Measurements from ENCODE around the gene TECTB. TPM values are rescaled to one million over a fixed set of nuclear protein-coding genes. Genes with fewer than 3 reads are reported as not detected.

The TECTB gene
- total RNA-seq, 1 experiment from 2014 or later: 0.07 TPM

GRCh38 chr10:112298581-112298980 lies 15.4 kb downstream of the TECTB start:
- no TSS peak for BruUV-seq (replicated peaks)
- ChIA-PET POLR2A (no interaction called here), CTCF (no interaction called here), RAD21 (ENCODE audit: low non-redundant PET in 1 of 2, low total read pairs in 2 of 2, uncharacterized antibody in 2 of 2, unreplicated experiment in 2 of 2) (no interaction called here)
- intact Hi-C loops (cut with micrococcal nuclease): no loop called here
- Histone ChIP-seq H3K27me3 (ENCODE audit: insufficient read depth, low read length) (no peaks in the 10 kb centered on the region), H3K79me2 (ENCODE audit: insufficient read depth, low read length) (no peaks in the 10 kb centered on the region), H3K4me2 (ENCODE audit: low read length) (no peak overlapping the region), H2AFZ (ENCODE audit: low read depth, low read length, poor library complexity, severe bottlenecking) (no peak overlapping the region), H3K36me3 (ENCODE audit: control insufficient read depth in 1 of 2, insufficient read depth in 2 of 2, low read length in 2 of 2) (no peaks in the 10 kb centered on the region), H3K9me3 (ENCODE audit: control insufficient read depth in 1 of 2, insufficient read depth in 1 of 2, low read depth in 1 of 2, low read length in 2 of 2) (no peaks in the 10 kb centered on the region), H3K4me3 (replicated peaks in 1 of 2; ENCODE audit: low read depth in 1 of 2, low read length in 2 of 2) (no peak overlapping the region), H3K4me1 (ENCODE audit: control insufficient read depth in 1 of 2, insufficient read depth in 2 of 2, low read length in 2 of 2) (no peaks in the 10 kb centered on the region), H3K27ac (ENCODE audit: low read depth, low read length) (no peak overlapping the region), H3K9me2 (ENCODE audit: insufficient read depth) (no peaks in the 10 kb centered on the region), H3K9ac (ENCODE audit: low read length) (no peak overlapping the region), H4K20me1 (ENCODE audit: insufficient read depth) (no peaks in the 10 kb centered on the region)
- DNase-seq (ENCODE audit: low read depth, low spot score): no peak
- no peak for TF ChIP-seq ELF1 (IDR thresholded peaks at IDR 0.05; ENCODE audit: borderline replicate concordance, low read depth)
- no peak for TF ChIP-seq SRF (IDR thresholded peaks at IDR 0.05; ENCODE audit: low read depth)
- no peak for TF ChIP-seq CBX3 (IDR thresholded peaks at IDR 0.05; ENCODE audit: low read depth)
- TF ChIP-seq POLR2A (IDR thresholded peaks at IDR 0.05; ENCODE audit: borderline replicate concordance, extremely low read depth, insufficient read depth, insufficient read length): no peak
- TF ChIP-seq JUND (IDR thresholded peaks at IDR 0.05): no peak
- no peak for TF ChIP-seq ZNF274 (IDR thresholded peaks at IDR 0.05; ENCODE audit: low read depth, low read length)
- no peak for TF ChIP-seq EZH2phosphoT487 (IDR thresholded peaks at IDR 0.05; ENCODE audit: borderline replicate concordance)
- TF ChIP-seq YY1 (IDR thresholded peaks at IDR 0.05; ENCODE audit: extremely low read depth, insufficient replicate concordance, low read depth, low read length): no peak
- TF ChIP-seq SP1 (IDR thresholded peaks at IDR 0.05; ENCODE audit: low read depth): no peak
- no peak for ATAC-seq

DNA sequence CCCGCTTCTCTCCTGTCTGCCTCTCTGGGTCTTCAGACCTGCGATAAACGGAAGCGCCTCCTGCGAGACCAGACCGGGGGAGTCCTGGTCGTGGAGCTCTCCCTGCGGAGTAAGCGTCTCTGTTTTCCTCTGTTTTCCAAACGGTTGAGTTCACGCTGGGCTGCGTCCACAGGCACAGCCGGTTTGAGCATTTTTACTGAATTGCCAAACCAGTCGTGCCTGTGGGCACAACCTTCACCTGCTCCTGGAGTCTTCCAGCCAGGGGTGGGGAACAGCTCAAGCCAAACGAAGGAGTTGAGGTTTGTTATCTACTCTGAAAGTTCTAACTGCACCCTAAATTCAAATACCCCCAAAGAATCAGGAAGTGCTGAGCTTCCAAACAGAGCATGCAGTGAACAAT lies 16.3 kb downstream of the TECTB start:
- no peak for DNase-seq (ENCODE audit: low read depth, low spot score)
- RAD21 ChIA-PET (ENCODE audit: low non-redundant PET in 1 of 2, low total read pairs in 2 of 2, uncharacterized antibody in 2 of 2, unreplicated experiment in 2 of 2): no interaction called here
- Histone ChIP-seq H3K27ac (ENCODE audit: low read depth, low read length) (no peak overlapping the region), H3K79me2 (ENCODE audit: insufficient read depth, low read length) (no peaks in the 10 kb centered on the region), H3K4me1 (ENCODE audit: control insufficient read depth in 1 of 2, insufficient read depth in 2 of 2, low read length in 2 of 2) (no peaks in the 10 kb centered on the region), H3K9me3 (ENCODE audit: control insufficient read depth in 1 of 2, insufficient read depth in 1 of 2, low read depth in 1 of 2, low read length in 2 of 2) (no peaks in the 10 kb centered on the region), H2AFZ (ENCODE audit: low read depth, low read length, poor library complexity, severe bottlenecking) (no peak overlapping the region), H3K9ac (ENCODE audit: low read length) (no peak overlapping the region), H3K9me2 (ENCODE audit: insufficient read depth) (no peaks in the 10 kb centered on the region), H3K4me2 (ENCODE audit: low read length) (no peak overlapping the region), H4K20me1 (ENCODE audit: insufficient read depth) (no peaks in the 10 kb centered on the region), H3K4me3 (replicated peaks in 1 of 2; ENCODE audit: low read depth in 1 of 2, low read length in 2 of 2) (no peak overlapping the region), H3K27me3 (ENCODE audit: insufficient read depth, low read length) (no peaks in the 10 kb centered on the region), H3K36me3 (ENCODE audit: control insufficient read depth in 1 of 2, insufficient read depth in 2 of 2, low read length in 2 of 2) (no peaks in the 10 kb centered on the region)
- BruUV-seq (replicated peaks): no TSS peak
- intact Hi-C loops (cut with micrococcal nuclease): no loop called here
- ATAC-seq: no peak
- CTCF ChIA-PET: no interaction called here
- TF ChIP-seq, protein P1, sequence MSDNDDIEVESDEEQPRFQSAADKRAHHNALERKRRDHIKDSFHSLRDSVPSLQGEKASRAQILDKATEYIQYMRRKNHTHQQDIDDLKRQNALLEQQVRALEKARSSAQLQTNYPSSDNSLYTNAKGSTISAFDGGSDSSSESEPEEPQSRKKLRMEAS (IDR thresholded peaks at IDR 0.05): no peak
- TF ChIP-seq EZH2 (IDR thresholded peaks at IDR 0.05) (no peak), SRF (IDR thresholded peaks at IDR 0.05; ENCODE audit: low read depth) (no peak), POLR2A (IDR thresholded peaks at IDR 0.05; ENCODE audit: borderline replicate concordance, extremely low read depth, insufficient read depth, insufficient read length) (no peak), SP1 (IDR thresholded peaks at IDR 0.05; ENCODE audit: low read depth) (no peak), CEBPB (IDR thresholded peaks at IDR 0.05; ENCODE audit: low read depth) (no peak)
- TF ChIP-seq, protein P2, sequence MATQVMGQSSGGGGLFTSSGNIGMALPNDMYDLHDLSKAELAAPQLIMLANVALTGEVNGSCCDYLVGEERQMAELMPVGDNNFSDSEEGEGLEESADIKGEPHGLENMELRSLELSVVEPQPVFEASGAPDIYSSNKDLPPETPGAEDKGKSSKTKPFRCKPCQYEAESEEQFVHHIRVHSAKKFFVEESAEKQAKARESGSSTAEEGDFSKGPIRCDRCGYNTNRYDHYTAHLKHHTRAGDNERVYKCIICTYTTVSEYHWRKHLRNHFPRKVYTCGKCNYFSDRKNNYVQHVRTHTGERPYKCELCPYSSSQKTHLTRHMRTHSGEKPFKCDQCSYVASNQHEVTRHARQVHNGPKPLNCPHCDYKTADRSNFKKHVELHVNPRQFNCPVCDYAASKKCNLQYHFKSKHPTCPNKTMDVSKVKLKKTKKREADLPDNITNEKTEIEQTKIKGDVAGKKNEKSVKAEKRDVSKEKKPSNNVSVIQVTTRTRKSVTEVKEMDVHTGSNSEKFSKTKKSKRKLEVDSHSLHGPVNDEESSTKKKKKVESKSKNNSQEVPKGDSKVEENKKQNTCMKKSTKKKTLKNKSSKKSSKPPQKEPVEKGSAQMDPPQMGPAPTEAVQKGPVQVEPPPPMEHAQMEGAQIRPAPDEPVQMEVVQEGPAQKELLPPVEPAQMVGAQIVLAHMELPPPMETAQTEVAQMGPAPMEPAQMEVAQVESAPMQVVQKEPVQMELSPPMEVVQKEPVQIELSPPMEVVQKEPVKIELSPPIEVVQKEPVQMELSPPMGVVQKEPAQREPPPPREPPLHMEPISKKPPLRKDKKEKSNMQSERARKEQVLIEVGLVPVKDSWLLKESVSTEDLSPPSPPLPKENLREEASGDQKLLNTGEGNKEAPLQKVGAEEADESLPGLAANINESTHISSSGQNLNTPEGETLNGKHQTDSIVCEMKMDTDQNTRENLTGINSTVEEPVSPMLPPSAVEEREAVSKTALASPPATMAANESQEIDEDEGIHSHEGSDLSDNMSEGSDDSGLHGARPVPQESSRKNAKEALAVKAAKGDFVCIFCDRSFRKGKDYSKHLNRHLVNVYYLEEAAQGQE (IDR thresholded peaks at IDR 0.05; ENCODE audit: low read depth): no peak
- POLR2A ChIA-PET: no interaction called here

Data from HCT116 (cell line).